Measurements from ENCODE around the gene TTYH2. TPM values are rescaled to one million over a fixed set of nuclear protein-coding genes. Genes with fewer than 3 reads are reported as not detected.
"Not testable (repeated sequence)": the region's sequence is repeated elsewhere in the genome, so short reads cannot be mapped to it uniquely, and the experiment has no call there.

The TTYH2 gene
- total and polyA plus RNA-seq, 7 donors = 0.60 to 10.0 (median 4.9) TPM

GRCh38 chr17:74276541-74277009, 63.2 kb downstream of the TTYH2 start:
- Histone ChIP-seq H3K36me3 (no peaks in the 10 kb centered on the region), H3K27me3 (peaks cover 0 to 27% (median 0%) of the 10 kb centered on the region in 3 donors), H3K27ac (peak overlapping the region; percentile 62 to 64 (median 64)), H3K4me1 (peaks cover 0 to 12% (median 5%) of the 10 kb centered on the region in 4 donors), H3K4me3 (no peak overlapping the region), H3K9me3 (no peaks in the 10 kb centered on the region)
- peak; percentile 73 for DNase-seq
- WGBS, 2 donors = 75 to 78% methylated on average over 5 of the region's 5 CpGs
- TF ChIP-seq EP300 (IDR thresholded peaks at IDR 0.05) = no peak
- no peak for TF ChIP-seq CTCF (IDR thresholded peaks at IDR 0.05)
- TF ChIP-seq POLR2AphosphoS5 (IDR thresholded peaks at IDR 0.05) = no peak
- TF ChIP-seq POLR2A (IDR thresholded peaks at IDR 0.05) = no peak
- intact Hi-C loops (cut with DNase I) = loop anchor here (5.0 kb wide), 1 partner anchor 64 kb away; the partner anchor contains the start of gene TTYH2

GRCh38 chr17:74277935-74278334, 64.6 kb downstream of the TTYH2 start:
- Histone ChIP-seq H3K27ac (no peak overlapping the region), H3K27me3 (peaks cover 0 to 27% (median 0%) of the 10 kb centered on the region in 3 donors), H3K36me3 (no peaks in the 10 kb centered on the region), H3K4me3 (no peak overlapping the region), H3K4me1 (peaks cover 0 to 12% (median 5%) of the 10 kb centered on the region in 4 donors), H3K9me3 (no peaks in the 10 kb centered on the region)
- TF ChIP-seq POLR2A (IDR thresholded peaks at IDR 0.05) = no peak
- intact Hi-C loops (cut with DNase I) = loop anchor here (5.0 kb wide), 1 partner anchor 66 kb away; the partner anchor contains the start of gene TTYH2
- WGBS, 2 donors = 90% methylated on average over 1 of the region's 1 CpG
- no peak for DNase-seq

- 88 to 95% methylated on average over 7 of the region's 7 CpGs for WGBS, 2 donors
Measured at GRCh38 chr17:74279617-74280016, 66.2 kb downstream of the TTYH2 start.

GRCh38 chr17:74280093-74280513, 66.7 kb downstream of the TTYH2 start:
- DNase-seq = no peak
- peaks cover 0 to 4% (median 2%) of the 10 kb centered on the region in 4 donors for H3K4me1 ChIP-seq
- WGBS, 2 donors = 66% methylated on average over 9 of the region's 9 CpGs

More at GRCh38 chr17:74279617-74280016, 66.2 kb downstream of the TTYH2 start:
- not testable (repeated sequence) for H3K27ac ChIP-seq, H3K4me3 ChIP-seq, H3K9me3 ChIP-seq, H3K36me3 ChIP-seq, H3K4me1 ChIP-seq, DNase-seq
- H3K27me3 ChIP-seq = peaks cover 0 to 23% (median 1%) of the 10 kb centered on the region in 3 donors
- intact Hi-C loops (cut with DNase I) = loop anchor here (5.0 kb wide), 1 partner anchor 67 kb away; the partner anchor contains the start of gene TTYH2

GRCh38 chr17:74281799-74282198, 68.4 kb downstream of the TTYH2 start:
- DNase-seq = no peak
- intact Hi-C loops (cut with DNase I) = no loop called here
- Histone ChIP-seq H3K27me3 (peaks cover 0 to 14% (median 7%) of the 10 kb centered on the region in 3 donors), H3K9me3 (no peaks in the 10 kb centered on the region), H3K36me3 (no peaks in the 10 kb centered on the region), H3K4me1 (peaks cover 0 to 4% (median 0%) of the 10 kb centered on the region in 4 donors), H3K27ac (no peak overlapping the region), H3K4me3 (no peak overlapping the region)
- TF ChIP-seq EP300 (IDR thresholded peaks at IDR 0.05) (no peak), CTCF (IDR thresholded peaks at IDR 0.05) (no peak), POLR2AphosphoS5 (IDR thresholded peaks at IDR 0.05) (no peak), POLR2A (IDR thresholded peaks at IDR 0.05) (no peak)
- WGBS, 2 donors = 92 to 94% methylated on average over 20 of the region's 20 CpGs

More at GRCh38 chr17:74280093-74280513, 66.7 kb downstream of the TTYH2 start:
- Histone ChIP-seq H3K27ac (no peak overlapping the region), H3K27me3 (peaks cover 0 to 23% (median 6%) of the 10 kb centered on the region in 3 donors), H3K4me3 (no peak overlapping the region), H3K9me3 (no peaks in the 10 kb centered on the region), H3K36me3 (no peaks in the 10 kb centered on the region)
- TF ChIP-seq POLR2AphosphoS5 (IDR thresholded peaks at IDR 0.05) (no peak), EP300 (IDR thresholded peaks at IDR 0.05) (no peak), CTCF (IDR thresholded peaks at IDR 0.05) (no peak), POLR2A (IDR thresholded peaks at IDR 0.05) (no peak)
- intact Hi-C loops (cut with DNase I) = no loop called here

- intact Hi-C loops (cut with DNase I); H3K27ac ChIP-seq; DNase-seq: not testable (repeated sequence)
Measured at GRCh38 chr17:74282274-74282586, 68.9 kb downstream of the TTYH2 start.

More at GRCh38 chr17:74282274-74282586, 68.9 kb downstream of the TTYH2 start:
- peaks cover 0 to 14% (median 7%) of the 10 kb centered on the region in 3 donors for H3K27me3 ChIP-seq
- not testable (repeated sequence) for H3K4me1 ChIP-seq, H3K36me3 ChIP-seq, H3K9me3 ChIP-seq, H3K4me3 ChIP-seq
- WGBS, 2 donors = 88% methylated on average over 4 of the region's 4 CpGs

All from sigmoid colon (tissue), 7 donors.